ENCODE results near the gene EVPL. TPM values are rescaled to one million over a fixed set of nuclear protein-coding genes. Genes with fewer than 3 reads are reported as not detected.

EVPL gene
- total and polyA plus RNA-seq, 2 of the 13 experiments (the other 11 are each of a cell fraction or from before 2014, with no cell fraction given): 2.1 to 8.2 TPM

GRCh38 chr17:75978938-75979704, 48.0 kb downstream of the EVPL start, which contains the start of the genes ACOX1 and TEN1 (continued):
- TF ChIP-seq ZNF281 (CRISPR knock-in tag; IDR thresholded peaks at IDR 0.05; ENCODE audit: borderline replicate concordance) (peak; percentile 64; the same call in 1 of the 2 replicates), KDM5B (CRISPR knock-in tag; IDR thresholded peaks at IDR 0.05; ENCODE audit: borderline replicate concordance) (peak; percentile 86; the same call in 1 of the 2 replicates), ZNF20 (CRISPR knock-in tag; IDR thresholded peaks at IDR 0.05) (0 out of 2 replicates have a peak, but pooled peaks have one; percentile 32), TARDBP (CRISPR knock-in tag; IDR thresholded peaks at IDR 0.05) (peak; percentile 56), HMG20A (CRISPR knock-in tag; IDR thresholded peaks at IDR 0.05; ENCODE audit: borderline replicate concordance) (no peak; the same call in none of the 2 replicates), FOXO1 (CRISPR knock-in tag; IDR thresholded peaks at IDR 0.05) (peak; percentile 67), PITX1 (CRISPR knock-in tag; IDR thresholded peaks at IDR 0.05) (peak; percentile 99), ZNF337 (CRISPR knock-in tag; IDR thresholded peaks at IDR 0.05; ENCODE audit: borderline replicate concordance, low read depth) (peak; percentile 80), ZBTB42 (CRISPR knock-in tag; IDR thresholded peaks at IDR 0.05) (no peak; the same call in none of the 2 replicates), HOXA9 (CRISPR knock-in tag; IDR thresholded peaks at IDR 0.05; ENCODE audit: borderline replicate concordance) (0 out of 2 replicates have a peak, but pooled peaks have one; percentile 81), ZNF577 (CRISPR knock-in tag; IDR thresholded peaks at IDR 0.05; ENCODE audit: borderline replicate concordance, low read depth) (no peak), ZNF362 (CRISPR knock-in tag; IDR thresholded peaks at IDR 0.05; ENCODE audit: borderline replicate concordance) (peak; percentile 81; the same call in 1 of the 2 replicates), FUBP1 (CRISPR knock-in tag; IDR thresholded peaks at IDR 0.05; ENCODE audit: borderline replicate concordance) (no peak), ZZZ3 (CRISPR knock-in tag; IDR thresholded peaks at IDR 0.05; ENCODE audit: borderline replicate concordance) (peak; percentile 59), ZNF674 (CRISPR knock-in tag; IDR thresholded peaks at IDR 0.05; ENCODE audit: low read depth) (peak; percentile 68; the same call in 1 of the 2 replicates), ZBTB7A (CRISPR knock-in tag; IDR thresholded peaks at IDR 0.05) (peak; percentile 66; the same call in 1 of the 2 replicates), ARID5B (CRISPR knock-in tag; IDR thresholded peaks at IDR 0.05) (peak; percentile 80)

All from HepG2 (cell line).